Tibial artery (tissue), 4 donors: ENCODE results near the gene PPIP5K2.
"Not testable (repeated sequence)": the region's sequence is repeated elsewhere in the genome, so short reads cannot be mapped to it uniquely, and the experiment has no call there.

Experiments
- DNase-seq, 2 donors: peaks; one replicate each; pipeline ENCODE4 v3.0.0-alpha.2; 2019
- H3K27ac ChIP-seq, 2 donors: fragments of 200-600 bp; sonication (generic) in 1 of 2; 1 replicate in 1 of 2; 2 replicates in 1 of 2; pipeline ENCODE4 v1.5.1; 2018 to 2019; ENCODE audit warnings: mild to moderate bottlenecking in 1 of 2
- H3K27me3 ChIP-seq, 2 donors: fragments of 200-600 bp; sonication (generic) in 1 of 2; one replicate each; pipeline versions ENCODE4 v1.5.1 to v1.6.0; 2016 to 2019
- H3K36me3 ChIP-seq, 3 donors: fragments of 200-600 bp; sonication (generic) in 2 of 3; one replicate each; pipeline ENCODE4 v1.5.1; 2016 to 2019; ENCODE audit warnings: mild to moderate bottlenecking in 2 of 3
- H3K4me1 ChIP-seq, 4 donors: fragments of 200-600 bp; sonication (generic) in 2 of 4; 1 replicate in 3 of 4; 2 replicates in 1 of 4; pipeline ENCODE4 v1.5.1; 2016 to 2019
- H3K4me3 ChIP-seq, 2 donors: fragments of 200-600 bp; sonication (generic) in 1 of 2; 1 replicate in 1 of 2; 2 replicates in 1 of 2; pipeline ENCODE4 v1.5.1; 2018 to 2019; ENCODE audit warnings: mild to moderate bottlenecking in 2 of 2
- H3K9me3 ChIP-seq, 3 donors: fragments of 200-600 bp; sonication (generic) in 1 of 3; one replicate each; pipeline ENCODE4 v1.5.1; 2016 to 2019
- CTCF ChIP-seq, 2 experiments: fragments of 200-600 bp in 1 of 2; fragments of 450-650 bp in 1 of 2; IDR thresholded peaks; one replicate each; pipeline ENCODE4 v1.5.1; 2017 to 2019; ENCODE audit warnings: antibody characterized with exemption in 2 of 2, mild to moderate bottlenecking in 1 of 2, moderate library complexity in 1 of 2
- intact Hi-C: fragments of 100-400 bp; cut with DNase I; formaldehyde crosslinking; loops from one replicate; pipeline ENCODE4 v1.15.0; 2023; ENCODE audit warnings: low total_unique reads

Gene PPIP5K2

GRCh38 chr5:103211576-103212561, 91.8 kb downstream of the PPIP5K2 start:
- intact Hi-C loops, result no loop called here
- Histone ChIP-seq H3K27me3 (no peaks in the 10 kb centered on the region), H3K27ac (no peak overlapping the region), H3K4me1 (no peaks in the 10 kb centered on the region), H3K36me3 (peaks cover 0 to 4% (median 3%) of the 10 kb centered on the region in 3 donors), H3K9me3 (no peaks in the 10 kb centered on the region), H3K4me3 (no peak overlapping the region)
- DNase-seq, result no peak
- no peak for TF ChIP-seq CTCF (IDR thresholded peaks at IDR 0.05)

- intact Hi-C loops, result no loop called here
- no peaks in the 10 kb centered on the region for H3K27me3 ChIP-seq
- H3K27ac ChIP-seq, result no peak overlapping the region
- no peak for DNase-seq
- no peak overlapping the region for H3K4me3 ChIP-seq
- no peak for TF ChIP-seq CTCF (IDR thresholded peaks at IDR 0.05)
- H3K4me1 ChIP-seq, result no peaks in the 10 kb centered on the region
- no peaks in the 10 kb centered on the region for H3K9me3 ChIP-seq
- no peaks in the 10 kb centered on the region for H3K36me3 ChIP-seq
Observed at GRCh38 chr5:103216137-103216536, 96.0 kb downstream of the PPIP5K2 start.

- intact Hi-C loops, result no loop called here
- Histone ChIP-seq H3K4me3 (no peak overlapping the region), H3K4me1 (no peaks in the 10 kb centered on the region), H3K27me3 (no peaks in the 10 kb centered on the region), H3K36me3 (no peaks in the 10 kb centered on the region), H3K27ac (no peak overlapping the region), H3K9me3 (no peaks in the 10 kb centered on the region)
- no peak for TF ChIP-seq CTCF (IDR thresholded peaks at IDR 0.05)
- no peak for DNase-seq
Observed at GRCh38 chr5:103216697-103217096, 96.6 kb downstream of the PPIP5K2 start.

- Histone ChIP-seq H3K27me3 (no peaks in the 10 kb centered on the region), H3K9me3 (no peaks in the 10 kb centered on the region), H3K27ac (no peak overlapping the region), H3K36me3 (no peaks in the 10 kb centered on the region), H3K4me3 (no peak overlapping the region), H3K4me1 (no peaks in the 10 kb centered on the region)
- intact Hi-C loops, result no loop called here
- TF ChIP-seq CTCF (IDR thresholded peaks at IDR 0.05), result no peak
- no peak for DNase-seq
Observed at GRCh38 chr5:103217101-103217500, 97.0 kb downstream of the PPIP5K2 start.

GRCh38 chr5:103218164-103218563, 98.1 kb downstream of the PPIP5K2 start:
- intact Hi-C loops, result no loop called here
- Histone ChIP-seq H3K36me3 (no peaks in the 10 kb centered on the region), H3K27me3 (no peaks in the 10 kb centered on the region), H3K27ac (no peak overlapping the region), H3K4me3 (no peak overlapping the region), H3K4me1 (no peaks in the 10 kb centered on the region), H3K9me3 (no peaks in the 10 kb centered on the region)
- no peak for DNase-seq
- no peak for TF ChIP-seq CTCF (IDR thresholded peaks at IDR 0.05)

- H3K27ac ChIP-seq, H3K27me3 ChIP-seq, intact Hi-C loops: not testable (repeated sequence)
Observed at GRCh38 chr5:103219074-103219473, 99.0 kb downstream of the PPIP5K2 start.

More at GRCh38 chr5:103219074-103219473, 99.0 kb downstream of the PPIP5K2 start:
- not testable (repeated sequence) for DNase-seq, H3K4me1 ChIP-seq, H3K9me3 ChIP-seq, H3K4me3 ChIP-seq, H3K36me3 ChIP-seq
